GM23338 (cell line): ENCODE results near the gene COL4A2. TPM values are rescaled to one million over a fixed set of nuclear protein-coding genes. Genes with fewer than 3 reads are reported as not detected.

Source experiments
- ATAC-seq: fragments of 200-7000 bp; cut with Tn5 transposase; 3 replicates; pipeline ENCODE4 v1.9.1; 2020
- DNase-seq: peaks from one replicate; pipeline ENCODE4 v3.0.0-alpha.2; 2015; ENCODE audit warnings: low spot score
- H2AFZ ChIP-seq: fragments of 200-600 bp; sonication (generic); 2 replicates; pipeline ENCODE4 v1.8.0; 2016; ENCODE audit warnings: antibody characterized with exemption, mild to moderate bottlenecking, moderate library complexity
- H3F3A ChIP-seq: fragments of 200-600 bp; sonication (generic); replicated peaks from 2 replicates; pipeline ENCODE4 v1.8.0; 2017; ENCODE audit warnings: antibody characterized with exemption, mixed run types, low read depth
- H3K27ac ChIP-seq: fragments of 200-600 bp; sonication (generic); 2 replicates; pipeline ENCODE4 v1.6.1; 2016; ENCODE audit warnings: low read depth
- H3K27me3 ChIP-seq: fragments of 200-600 bp; sonication (generic); 2 replicates; pipeline ENCODE4 v1.8.0; 2016; ENCODE audit warnings: mild to moderate bottlenecking, mixed run types, moderate library complexity; ENCODE audit not compliant: insufficient read depth
- H3K36me3 ChIP-seq: fragments of 200-600 bp; sonication (generic); 2 replicates; pipeline ENCODE4 v1.8.0; 2016; ENCODE audit warnings: mild to moderate bottlenecking; ENCODE audit not compliant: insufficient read depth
- H3K4me1 ChIP-seq: fragments of 200-600 bp; sonication (generic); 2 replicates; pipeline ENCODE4 v1.8.0; 2016; ENCODE audit warnings: mild to moderate bottlenecking, moderate library complexity; ENCODE audit not compliant: insufficient read depth
- H3K4me2 ChIP-seq: fragments of 200-600 bp; sonication (generic); 2 replicates; pipeline ENCODE4 v1.7.1; 2017; ENCODE audit warnings: mixed run types
- H3K4me3 ChIP-seq: fragments of 200-600 bp; sonication (generic); 2 replicates; pipeline ENCODE4 v1.6.1; 2016; ENCODE audit warnings: mixed run types
- H3K79me2 ChIP-seq: fragments of 200-600 bp; sonication (generic); replicated peaks from 2 replicates; pipeline ENCODE4 v1.8.0; 2017; ENCODE audit warnings: mild to moderate bottlenecking; ENCODE audit not compliant: insufficient read depth
- H3K9me2 ChIP-seq: fragments of 200-600 bp; sonication (generic); 2 replicates; pipeline ENCODE4 v1.8.0; 2017; ENCODE audit not compliant: insufficient read depth
- H4K20me1 ChIP-seq: fragments of 200-600 bp; sonication (generic); replicated peaks from 2 replicates; pipeline ENCODE4 v1.8.0; 2017; ENCODE audit warnings: mild to moderate bottlenecking; ENCODE audit not compliant: insufficient read depth
- H3K27ac Mint-ChIP-seq: 2 replicates; pipeline ENCODE4 v1.8.0; 2020; ENCODE audit warnings: inconsistent platforms, mild to moderate bottlenecking, moderate library complexity, mixed read lengths
- H3K27me3 Mint-ChIP-seq: 3 replicates; pipeline ENCODE4 v1.8.0; 2022; ENCODE audit warnings: low read depth, mild to moderate bottlenecking, moderate library complexity, mixed read lengths, inconsistent platforms; ENCODE audit not compliant: insufficient read depth, poor library complexity
- H3K36me3 Mint-ChIP-seq: 3 replicates; pipeline ENCODE4 v1.8.0; 2021; ENCODE audit warnings: low read depth, mild to moderate bottlenecking, inconsistent platforms, moderate library complexity, mixed read lengths
- H3K4me1 Mint-ChIP-seq: 3 replicates; pipeline ENCODE4 v1.8.0; 2020; ENCODE audit warnings: mild to moderate bottlenecking, inconsistent platforms, mixed read lengths
- H3K4me3 Mint-ChIP-seq: 3 replicates; pipeline ENCODE4 v1.8.0; 2021; ENCODE audit warnings: moderate library complexity, mild to moderate bottlenecking, inconsistent platforms, mixed read lengths
- H3K9me3 Mint-ChIP-seq: 3 replicates; pipeline ENCODE4 v1.8.0; 2020; ENCODE audit warnings: moderate library complexity, mild to moderate bottlenecking, inconsistent platforms, mixed read lengths
- CREB1 ChIP-seq: fragments of 250-450 bp; sonication (Bioruptor Pico); IDR thresholded peaks from 2 replicates; pipeline ENCODE4 v1.5.0; 2020; ENCODE audit warnings: low read depth, mild to moderate bottlenecking, moderate library complexity
- ETS1 ChIP-seq: IDR thresholded peaks from 2 replicates; pipeline ENCODE4 v1.6.1; 2016; ENCODE audit warnings: antibody characterized with exemption
- EZH2 ChIP-seq: fragments of 200-600 bp; sonication (generic); IDR thresholded peaks from one replicate; pipeline ENCODE4 v1.8.0; 2017; ENCODE audit warnings: antibody characterized with exemption, mild to moderate bottlenecking, low read depth; ENCODE audit not compliant: unreplicated experiment
- JUNB ChIP-seq: IDR thresholded peaks from one replicate; pipeline ENCODE4 v1.6.1; 2016; ENCODE audit warnings: antibody characterized with exemption; ENCODE audit not compliant: unreplicated experiment
- NANOG ChIP-seq: IDR thresholded peaks from 2 replicates; pipeline ENCODE4 v1.6.1; 2016; ENCODE audit warnings: antibody characterized with exemption, borderline replicate concordance
- POLR2AphosphoS5 ChIP-seq: IDR thresholded peaks from 2 replicates; pipeline ENCODE4 v1.6.1; 2016; ENCODE audit warnings: antibody characterized with exemption, low read depth
- STAT1 ChIP-seq: IDR thresholded peaks from one replicate; pipeline ENCODE4 v1.6.1; 2016; ENCODE audit warnings: antibody characterized with exemption; ENCODE audit not compliant: unreplicated experiment
- ZNF114 ChIP-seq: fragments of 250-450 bp; sonication (Bioruptor Pico); IDR thresholded peaks from 2 replicates; pipeline ENCODE4 v1.5.0; 2020; ENCODE audit warnings: mild to moderate bottlenecking, moderate library complexity
- ZNF331 ChIP-seq: fragments of 250-450 bp; sonication (Bioruptor Pico); IDR thresholded peaks from 2 replicates; pipeline ENCODE4 v1.5.0; 2020; ENCODE audit warnings: low read depth, mild to moderate bottlenecking, moderate library complexity
- ZNF462 ChIP-seq: fragments of 250-450 bp; sonication (Bioruptor Pico); IDR thresholded peaks from 2 replicates; pipeline ENCODE4 v1.5.0; 2020; ENCODE audit warnings: mild to moderate bottlenecking, moderate library complexity
- polyA plus RNA-seq: library from polyadenylated mRNA; unstranded; fragments of >200 nt; fragmentation: Nextera tagmentation; extraction: Ambion mirVana; gene quantifications from 2 replicates; pipeline ENCODE4 v1.2.1, GENCODE V29; 2016
- total RNA-seq: library from RNA; depleted of rRNA; stranded (reverse); fragments of >200 nt; shearing (Covaris generic); gene quantifications from 2 replicates; pipeline ENCODE4 v1.2.3, GENCODE V29; 2014

COL4A2 gene
- total and polyA plus RNA-seq, 2 experiments from 2014 or later: 37.4 to 131 TPM

GRCh38 chr13:110281736-110282135 lies 25.3 kb upstream of the COL4A2 start (continued):
- TF ChIP-seq ZNF462: no peak
- no peak for TF ChIP-seq NANOG
- no peak for TF ChIP-seq ZNF331 (CRISPR knock-in tag)
- no peak for TF ChIP-seq POLR2AphosphoS5
- no peak for TF ChIP-seq CREB1 (CRISPR knock-in tag)
- no peak for TF ChIP-seq ZNF114 (CRISPR knock-in tag)
- TF ChIP-seq STAT1: no peak
- no peak for TF ChIP-seq JUNB
- TF ChIP-seq EZH2: no peak

- H3K27me3 ChIP-seq: no peaks in the 10 kb centered on the region
- no peak for ATAC-seq
- no peak overlapping the region for H3K4me3 Mint-ChIP-seq
- no peaks in the 10 kb centered on the region for H3K4me1 ChIP-seq
- H3K27ac Mint-ChIP-seq: no peak overlapping the region
- H2AFZ ChIP-seq: no peak overlapping the region
- H3K9me3 Mint-ChIP-seq: no peaks in the 10 kb centered on the region
- peaks cover 2% of the 10 kb centered on the region; the same call in 1 of the 2 replicates for H4K20me1 ChIP-seq
- H3K27me3 Mint-ChIP-seq: peaks cover 5% of the 10 kb centered on the region
- no peak overlapping the region for H3K4me2 ChIP-seq
- H3K79me2 ChIP-seq: peaks cover 7% of the 10 kb centered on the region
- 0 out of 3 replicates have a peak, but pooled peaks cover 3% of the 10 kb centered on the region for H3K4me1 Mint-ChIP-seq
- no peaks in the 10 kb centered on the region for H3K9me2 ChIP-seq
- H3K27ac ChIP-seq: no peak overlapping the region
- no peaks in the 10 kb centered on the region; the same call in 2 of the 3 replicates for H3K36me3 Mint-ChIP-seq
- H3K4me3 ChIP-seq: no peak overlapping the region
- H3K36me3 ChIP-seq: no peaks in the 10 kb centered on the region
- no peaks in the 10 kb centered on the region for H3F3A ChIP-seq
- DNase-seq: no peak
- TF ChIP-seq NANOG: no peak
- no peak for TF ChIP-seq ETS1
- TF ChIP-seq STAT1: no peak
- TF ChIP-seq ZNF462: no peak
Measured at GRCh38 chr13:110282316-110282841, 24.7 kb upstream of the COL4A2 start.
